GM23338 (cell line): ENCODE results near the gene PHACTR2. TPM values are rescaled to one million over a fixed set of nuclear protein-coding genes. Genes with fewer than 3 reads are reported as not detected.

ENCODE experiments used
- ATAC-seq: fragments of 200-7000 bp; cut with Tn5 transposase; 3 replicates; pipeline ENCODE4 v1.9.1; 2020
- DNase-seq: peaks from one replicate; pipeline ENCODE4 v3.0.0-alpha.2; 2015; ENCODE audit warnings: low spot score
- H2AFZ ChIP-seq: fragments of 200-600 bp; sonication (generic); 2 replicates; pipeline ENCODE4 v1.8.0; 2016; ENCODE audit warnings: antibody characterized with exemption, mild to moderate bottlenecking, moderate library complexity
- H3F3A ChIP-seq: fragments of 200-600 bp; sonication (generic); replicated peaks from 2 replicates; pipeline ENCODE4 v1.8.0; 2017; ENCODE audit warnings: antibody characterized with exemption, mixed run types, low read depth
- H3K27ac ChIP-seq: fragments of 200-600 bp; sonication (generic); 2 replicates; pipeline ENCODE4 v1.6.1; 2016; ENCODE audit warnings: low read depth
- H3K27me3 ChIP-seq: fragments of 200-600 bp; sonication (generic); 2 replicates; pipeline ENCODE4 v1.8.0; 2016; ENCODE audit warnings: mild to moderate bottlenecking, mixed run types, moderate library complexity; ENCODE audit not compliant: insufficient read depth
- H3K36me3 ChIP-seq: fragments of 200-600 bp; sonication (generic); 2 replicates; pipeline ENCODE4 v1.8.0; 2016; ENCODE audit warnings: mild to moderate bottlenecking; ENCODE audit not compliant: insufficient read depth
- H3K4me1 ChIP-seq: fragments of 200-600 bp; sonication (generic); 2 replicates; pipeline ENCODE4 v1.8.0; 2016; ENCODE audit warnings: mild to moderate bottlenecking, moderate library complexity; ENCODE audit not compliant: insufficient read depth
- H3K4me2 ChIP-seq: fragments of 200-600 bp; sonication (generic); 2 replicates; pipeline ENCODE4 v1.7.1; 2017; ENCODE audit warnings: mixed run types
- H3K4me3 ChIP-seq: fragments of 200-600 bp; sonication (generic); 2 replicates; pipeline ENCODE4 v1.6.1; 2016; ENCODE audit warnings: mixed run types
- H3K79me2 ChIP-seq: fragments of 200-600 bp; sonication (generic); replicated peaks from 2 replicates; pipeline ENCODE4 v1.8.0; 2017; ENCODE audit warnings: mild to moderate bottlenecking; ENCODE audit not compliant: insufficient read depth
- H3K9me2 ChIP-seq: fragments of 200-600 bp; sonication (generic); 2 replicates; pipeline ENCODE4 v1.8.0; 2017; ENCODE audit not compliant: insufficient read depth
- H4K20me1 ChIP-seq: fragments of 200-600 bp; sonication (generic); replicated peaks from 2 replicates; pipeline ENCODE4 v1.8.0; 2017; ENCODE audit warnings: mild to moderate bottlenecking; ENCODE audit not compliant: insufficient read depth
- H3K27ac Mint-ChIP-seq: 2 replicates; pipeline ENCODE4 v1.8.0; 2020; ENCODE audit warnings: inconsistent platforms, mild to moderate bottlenecking, moderate library complexity, mixed read lengths
- H3K27me3 Mint-ChIP-seq: 3 replicates; pipeline ENCODE4 v1.8.0; 2022; ENCODE audit warnings: low read depth, mild to moderate bottlenecking, moderate library complexity, mixed read lengths, inconsistent platforms; ENCODE audit not compliant: insufficient read depth, poor library complexity
- H3K36me3 Mint-ChIP-seq: 3 replicates; pipeline ENCODE4 v1.8.0; 2021; ENCODE audit warnings: low read depth, mild to moderate bottlenecking, inconsistent platforms, moderate library complexity, mixed read lengths
- H3K4me1 Mint-ChIP-seq: 3 replicates; pipeline ENCODE4 v1.8.0; 2020; ENCODE audit warnings: mild to moderate bottlenecking, inconsistent platforms, mixed read lengths
- H3K4me3 Mint-ChIP-seq: 3 replicates; pipeline ENCODE4 v1.8.0; 2021; ENCODE audit warnings: moderate library complexity, mild to moderate bottlenecking, inconsistent platforms, mixed read lengths
- H3K9me3 Mint-ChIP-seq: 3 replicates; pipeline ENCODE4 v1.8.0; 2020; ENCODE audit warnings: moderate library complexity, mild to moderate bottlenecking, inconsistent platforms, mixed read lengths
- CREB1 ChIP-seq: fragments of 250-450 bp; sonication (Bioruptor Pico); IDR thresholded peaks from 2 replicates; pipeline ENCODE4 v1.5.0; 2020; ENCODE audit warnings: low read depth, mild to moderate bottlenecking, moderate library complexity
- EZH2 ChIP-seq: fragments of 200-600 bp; sonication (generic); IDR thresholded peaks from one replicate; pipeline ENCODE4 v1.8.0; 2017; ENCODE audit warnings: antibody characterized with exemption, mild to moderate bottlenecking, low read depth; ENCODE audit not compliant: unreplicated experiment
- EZH2phosphoT487 ChIP-seq: fragments of 200-600 bp; sonication (generic); IDR thresholded peaks from one replicate; pipeline ENCODE4 v1.8.1; 2018; ENCODE audit warnings: antibody characterized with exemption; ENCODE audit not compliant: unreplicated experiment
- JUNB ChIP-seq: IDR thresholded peaks from one replicate; pipeline ENCODE4 v1.6.1; 2016; ENCODE audit warnings: antibody characterized with exemption; ENCODE audit not compliant: unreplicated experiment
- NANOG ChIP-seq: IDR thresholded peaks from 2 replicates; pipeline ENCODE4 v1.6.1; 2016; ENCODE audit warnings: antibody characterized with exemption, borderline replicate concordance
- POLR2AphosphoS5 ChIP-seq: IDR thresholded peaks from 2 replicates; pipeline ENCODE4 v1.6.1; 2016; ENCODE audit warnings: antibody characterized with exemption, low read depth
- STAT1 ChIP-seq: IDR thresholded peaks from one replicate; pipeline ENCODE4 v1.6.1; 2016; ENCODE audit warnings: antibody characterized with exemption; ENCODE audit not compliant: unreplicated experiment
- ZNF114 ChIP-seq: fragments of 250-450 bp; sonication (Bioruptor Pico); IDR thresholded peaks from 2 replicates; pipeline ENCODE4 v1.5.0; 2020; ENCODE audit warnings: mild to moderate bottlenecking, moderate library complexity
- ZNF331 ChIP-seq: fragments of 250-450 bp; sonication (Bioruptor Pico); IDR thresholded peaks from 2 replicates; pipeline ENCODE4 v1.5.0; 2020; ENCODE audit warnings: low read depth, mild to moderate bottlenecking, moderate library complexity
- polyA plus RNA-seq: library from polyadenylated mRNA; unstranded; fragments of >200 nt; fragmentation: Nextera tagmentation; extraction: Ambion mirVana; gene quantifications from 2 replicates; pipeline ENCODE4 v1.2.1, GENCODE V29; 2016
- total RNA-seq: library from RNA; depleted of rRNA; stranded (reverse); fragments of >200 nt; shearing (Covaris generic); gene quantifications from 2 replicates; pipeline ENCODE4 v1.2.3, GENCODE V29; 2014
- TF ChIP-seq, protein P1 (sequence below): fragments of 250-450 bp; sonication (Bioruptor Pico); IDR thresholded peaks from 2 replicates; pipeline ENCODE4 v1.5.0; 2020; ENCODE audit warnings: mild to moderate bottlenecking, moderate library complexity
- TF ChIP-seq, protein P2 (sequence below): IDR thresholded peaks from 2 replicates; pipeline ENCODE4 v1.6.1; 2016; ENCODE audit warnings: antibody characterized with exemption
- TF ChIP-seq, protein P3 (sequence below): IDR thresholded peaks from one replicate; pipeline ENCODE4 v1.6.1; 2018; ENCODE audit warnings: antibody characterized with exemption; ENCODE audit not compliant: unreplicated experiment
- TF ChIP-seq, protein P4 (sequence below), 2 experiments: fragments of 200-600 bp in 1 of 2; sonication (generic) in 1 of 2; conservative IDR thresholded peaks; 2 replicates each; pipeline versions ENCODE4 v1.5.1 to v1.6.1; 2016 to 2017; ENCODE audit warnings: antibody characterized with exemption in 2 of 2, low read depth in 2 of 2, mild to moderate bottlenecking in 2 of 2, moderate library complexity in 1 of 2

The PHACTR2 gene
- total and polyA plus RNA-seq, 2 experiments from 2014 or later: 67.7 to 105 TPM

DNA sequence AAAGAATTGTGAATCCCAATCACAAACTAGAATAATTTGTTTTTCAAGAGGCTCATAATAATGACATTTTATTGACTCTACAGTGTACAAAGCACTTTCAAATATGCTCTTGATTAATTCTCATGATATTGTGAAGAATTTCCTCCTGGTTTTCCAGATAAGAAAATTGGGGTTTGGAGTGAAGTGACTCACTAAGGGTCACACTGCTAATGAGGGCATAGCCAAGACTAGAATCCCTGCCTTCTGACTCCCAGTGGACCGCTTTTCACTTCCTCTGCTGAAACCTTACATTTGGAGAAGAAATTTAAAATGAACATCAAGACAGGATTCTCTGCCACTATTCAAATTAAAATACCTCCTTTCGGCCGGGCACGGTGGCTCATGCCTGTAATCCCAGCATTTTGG lies 127.1 kb downstream of the PHACTR2 start:
- Mint-ChIP-seq H3K4me1 (peaks cover 22% of the 10 kb centered on the region), H3K27ac (peak overlapping the region; percentile 98), H3K9me3 (peaks cover 13% of the 10 kb centered on the region), H3K27me3 (peaks cover 4% of the 10 kb centered on the region), H3K36me3 (peaks cover 48% of the 10 kb centered on the region), H3K4me3 (no peak overlapping the region)
- Histone ChIP-seq H3K27me3 (no peaks in the 10 kb centered on the region), H3K9me2 (peaks cover 8% of the 10 kb centered on the region), H3K36me3 (peaks cover 6% of the 10 kb centered on the region; the same call in 1 of the 2 replicates), H3K4me1 (peaks cover 18% of the 10 kb centered on the region), H3K4me3 (no peak overlapping the region), H3K4me2 (no peak overlapping the region), H3K27ac (peak overlapping the region; percentile 85; the same call in 1 of the 2 replicates), H3K79me2 (0 out of 2 replicates have a peak, but pooled peaks cover 6% of the 10 kb centered on the region), H4K20me1 (no peaks in the 10 kb centered on the region), H3F3A (no peaks in the 10 kb centered on the region; the same call in 1 of the 2 replicates), H2AFZ (no peak overlapping the region)
- ATAC-seq: no peak
- TF ChIP-seq JUNB: no peak
- TF ChIP-seq STAT1: no peak
- TF ChIP-seq CREB1 (CRISPR knock-in tag): no peak
- TF ChIP-seq EZH2phosphoT487: no peak
- TF ChIP-seq NANOG: no peak
- no peak for TF ChIP-seq POLR2AphosphoS5
- TF ChIP-seq, protein P1, sequence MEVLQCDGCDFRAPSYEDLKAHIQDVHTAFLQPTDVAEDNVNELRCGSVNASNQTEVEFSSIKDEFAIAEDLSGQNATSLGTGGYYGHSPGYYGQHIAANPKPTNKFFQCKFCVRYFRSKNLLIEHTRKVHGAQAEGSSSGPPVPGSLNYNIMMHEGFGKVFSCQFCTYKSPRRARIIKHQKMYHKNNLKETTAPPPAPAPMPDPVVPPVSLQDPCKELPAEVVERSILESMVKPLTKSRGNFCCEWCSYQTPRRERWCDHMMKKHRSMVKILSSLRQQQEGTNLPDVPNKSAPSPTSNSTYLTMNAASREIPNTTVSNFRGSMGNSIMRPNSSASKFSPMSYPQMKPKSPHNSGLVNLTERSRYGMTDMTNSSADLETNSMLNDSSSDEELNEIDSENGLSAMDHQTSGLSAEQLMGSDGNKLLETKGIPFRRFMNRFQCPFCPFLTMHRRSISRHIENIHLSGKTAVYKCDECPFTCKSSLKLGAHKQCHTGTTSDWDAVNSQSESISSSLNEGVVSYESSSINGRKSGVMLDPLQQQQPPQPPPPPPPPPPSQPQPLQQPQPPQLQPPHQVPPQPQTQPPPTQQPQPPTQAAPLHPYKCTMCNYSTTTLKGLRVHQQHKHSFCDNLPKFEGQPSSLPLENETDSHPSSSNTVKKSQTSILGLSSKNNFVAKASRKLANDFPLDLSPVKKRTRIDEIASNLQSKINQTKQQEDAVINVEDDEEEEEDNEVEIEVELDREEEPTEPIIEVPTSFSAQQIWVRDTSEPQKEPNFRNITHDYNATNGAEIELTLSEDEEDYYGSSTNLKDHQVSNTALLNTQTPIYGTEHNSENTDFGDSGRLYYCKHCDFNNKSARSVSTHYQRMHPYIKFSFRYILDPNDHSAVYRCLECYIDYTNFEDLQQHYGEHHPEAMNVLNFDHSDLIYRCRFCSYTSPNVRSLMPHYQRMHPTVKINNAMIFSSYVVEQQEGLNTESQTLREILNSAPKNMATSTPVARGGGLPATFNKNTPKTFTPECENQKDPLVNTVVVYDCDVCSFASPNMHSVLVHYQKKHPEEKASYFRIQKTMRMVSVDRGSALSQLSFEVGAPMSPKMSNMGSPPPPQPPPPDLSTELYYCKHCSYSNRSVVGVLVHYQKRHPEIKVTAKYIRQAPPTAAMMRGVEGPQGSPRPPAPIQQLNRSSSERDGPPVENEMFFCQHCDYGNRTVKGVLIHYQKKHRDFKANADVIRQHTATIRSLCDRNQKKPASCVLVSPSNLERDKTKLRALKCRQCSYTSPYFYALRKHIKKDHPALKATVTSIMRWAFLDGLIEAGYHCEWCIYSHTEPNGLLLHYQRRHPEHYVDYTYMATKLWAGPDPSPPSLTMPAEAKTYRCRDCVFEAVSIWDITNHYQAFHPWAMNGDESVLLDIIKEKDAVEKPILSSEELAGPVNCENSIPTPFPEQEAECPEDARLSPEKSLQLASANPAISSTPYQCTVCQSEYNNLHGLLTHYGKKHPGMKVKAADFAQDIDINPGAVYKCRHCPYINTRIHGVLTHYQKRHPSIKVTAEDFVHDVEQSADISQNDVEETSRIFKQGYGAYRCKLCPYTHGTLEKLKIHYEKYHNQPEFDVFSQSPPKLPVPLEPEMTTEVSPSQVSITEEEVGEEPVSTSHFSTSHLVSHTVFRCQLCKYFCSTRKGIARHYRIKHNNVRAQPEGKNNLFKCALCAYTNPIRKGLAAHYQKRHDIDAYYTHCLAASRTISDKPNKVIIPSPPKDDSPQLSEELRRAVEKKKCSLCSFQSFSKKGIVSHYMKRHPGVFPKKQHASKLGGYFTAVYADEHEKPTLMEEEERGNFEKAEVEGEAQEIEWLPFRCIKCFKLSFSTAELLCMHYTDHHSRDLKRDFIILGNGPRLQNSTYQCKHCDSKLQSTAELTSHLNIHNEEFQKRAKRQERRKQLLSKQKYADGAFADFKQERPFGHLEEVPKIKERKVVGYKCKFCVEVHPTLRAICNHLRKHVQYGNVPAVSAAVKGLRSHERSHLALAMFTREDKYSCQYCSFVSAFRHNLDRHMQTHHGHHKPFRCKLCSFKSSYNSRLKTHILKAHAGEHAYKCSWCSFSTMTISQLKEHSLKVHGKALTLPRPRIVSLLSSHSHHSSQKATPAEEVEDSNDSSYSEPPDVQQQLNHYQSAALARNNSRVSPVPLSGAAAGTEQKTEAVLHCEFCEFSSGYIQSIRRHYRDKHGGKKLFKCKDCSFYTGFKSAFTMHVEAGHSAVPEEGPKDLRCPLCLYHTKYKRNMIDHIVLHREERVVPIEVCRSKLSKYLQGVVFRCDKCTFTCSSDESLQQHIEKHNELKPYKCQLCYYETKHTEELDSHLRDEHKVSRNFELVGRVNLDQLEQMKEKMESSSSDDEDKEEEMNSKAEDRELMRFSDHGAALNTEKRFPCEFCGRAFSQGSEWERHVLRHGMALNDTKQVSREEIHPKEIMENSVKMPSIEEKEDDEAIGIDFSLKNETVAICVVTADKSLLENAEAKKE (CRISPR knock-in tag): no peak
- TF ChIP-seq, protein P2, sequence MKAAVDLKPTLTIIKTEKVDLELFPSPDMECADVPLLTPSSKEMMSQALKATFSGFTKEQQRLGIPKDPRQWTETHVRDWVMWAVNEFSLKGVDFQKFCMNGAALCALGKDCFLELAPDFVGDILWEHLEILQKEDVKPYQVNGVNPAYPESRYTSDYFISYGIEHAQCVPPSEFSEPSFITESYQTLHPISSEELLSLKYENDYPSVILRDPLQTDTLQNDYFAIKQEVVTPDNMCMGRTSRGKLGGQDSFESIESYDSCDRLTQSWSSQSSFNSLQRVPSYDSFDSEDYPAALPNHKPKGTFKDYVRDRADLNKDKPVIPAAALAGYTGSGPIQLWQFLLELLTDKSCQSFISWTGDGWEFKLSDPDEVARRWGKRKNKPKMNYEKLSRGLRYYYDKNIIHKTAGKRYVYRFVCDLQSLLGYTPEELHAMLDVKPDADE: no peak
- no peak for TF ChIP-seq ZNF114
- no peak for TF ChIP-seq ZNF331
- no peak for TF ChIP-seq EZH2
- TF ChIP-seq, protein P3, sequence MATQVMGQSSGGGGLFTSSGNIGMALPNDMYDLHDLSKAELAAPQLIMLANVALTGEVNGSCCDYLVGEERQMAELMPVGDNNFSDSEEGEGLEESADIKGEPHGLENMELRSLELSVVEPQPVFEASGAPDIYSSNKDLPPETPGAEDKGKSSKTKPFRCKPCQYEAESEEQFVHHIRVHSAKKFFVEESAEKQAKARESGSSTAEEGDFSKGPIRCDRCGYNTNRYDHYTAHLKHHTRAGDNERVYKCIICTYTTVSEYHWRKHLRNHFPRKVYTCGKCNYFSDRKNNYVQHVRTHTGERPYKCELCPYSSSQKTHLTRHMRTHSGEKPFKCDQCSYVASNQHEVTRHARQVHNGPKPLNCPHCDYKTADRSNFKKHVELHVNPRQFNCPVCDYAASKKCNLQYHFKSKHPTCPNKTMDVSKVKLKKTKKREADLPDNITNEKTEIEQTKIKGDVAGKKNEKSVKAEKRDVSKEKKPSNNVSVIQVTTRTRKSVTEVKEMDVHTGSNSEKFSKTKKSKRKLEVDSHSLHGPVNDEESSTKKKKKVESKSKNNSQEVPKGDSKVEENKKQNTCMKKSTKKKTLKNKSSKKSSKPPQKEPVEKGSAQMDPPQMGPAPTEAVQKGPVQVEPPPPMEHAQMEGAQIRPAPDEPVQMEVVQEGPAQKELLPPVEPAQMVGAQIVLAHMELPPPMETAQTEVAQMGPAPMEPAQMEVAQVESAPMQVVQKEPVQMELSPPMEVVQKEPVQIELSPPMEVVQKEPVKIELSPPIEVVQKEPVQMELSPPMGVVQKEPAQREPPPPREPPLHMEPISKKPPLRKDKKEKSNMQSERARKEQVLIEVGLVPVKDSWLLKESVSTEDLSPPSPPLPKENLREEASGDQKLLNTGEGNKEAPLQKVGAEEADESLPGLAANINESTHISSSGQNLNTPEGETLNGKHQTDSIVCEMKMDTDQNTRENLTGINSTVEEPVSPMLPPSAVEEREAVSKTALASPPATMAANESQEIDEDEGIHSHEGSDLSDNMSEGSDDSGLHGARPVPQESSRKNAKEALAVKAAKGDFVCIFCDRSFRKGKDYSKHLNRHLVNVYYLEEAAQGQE: no peak
- TF ChIP-seq, protein P4, sequence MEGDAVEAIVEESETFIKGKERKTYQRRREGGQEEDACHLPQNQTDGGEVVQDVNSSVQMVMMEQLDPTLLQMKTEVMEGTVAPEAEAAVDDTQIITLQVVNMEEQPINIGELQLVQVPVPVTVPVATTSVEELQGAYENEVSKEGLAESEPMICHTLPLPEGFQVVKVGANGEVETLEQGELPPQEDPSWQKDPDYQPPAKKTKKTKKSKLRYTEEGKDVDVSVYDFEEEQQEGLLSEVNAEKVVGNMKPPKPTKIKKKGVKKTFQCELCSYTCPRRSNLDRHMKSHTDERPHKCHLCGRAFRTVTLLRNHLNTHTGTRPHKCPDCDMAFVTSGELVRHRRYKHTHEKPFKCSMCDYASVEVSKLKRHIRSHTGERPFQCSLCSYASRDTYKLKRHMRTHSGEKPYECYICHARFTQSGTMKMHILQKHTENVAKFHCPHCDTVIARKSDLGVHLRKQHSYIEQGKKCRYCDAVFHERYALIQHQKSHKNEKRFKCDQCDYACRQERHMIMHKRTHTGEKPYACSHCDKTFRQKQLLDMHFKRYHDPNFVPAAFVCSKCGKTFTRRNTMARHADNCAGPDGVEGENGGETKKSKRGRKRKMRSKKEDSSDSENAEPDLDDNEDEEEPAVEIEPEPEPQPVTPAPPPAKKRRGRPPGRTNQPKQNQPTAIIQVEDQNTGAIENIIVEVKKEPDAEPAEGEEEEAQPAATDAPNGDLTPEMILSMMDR (conservative IDR thresholded peaks at IDR 0.05; ENCODE audit: low read depth in 2 of 2): no peak
- DNase-seq: no peak
